DOHH2 (cell line): ENCODE data around the gene ZNF878.

ENCODE experiments used
- CTCF ChIP-seq: fragments of 200-600 bp; sonication (generic); IDR thresholded peaks from one replicate; pipeline ENCODE4 v1.5.1; 2014; ENCODE audit warnings: antibody characterized with exemption, mild to moderate bottlenecking, low read depth, low read length; ENCODE audit not compliant: poor library complexity, severe bottlenecking
- EZH2phosphoT487 ChIP-seq: fragments of 200-600 bp; sonication (generic); IDR thresholded peaks from 2 replicates; pipeline ENCODE4 v1.6.1; 2017; ENCODE audit warnings: borderline replicate concordance, mild to moderate bottlenecking, antibody characterized with exemption, low read length, moderate library complexity, mixed read lengths

DNA sequence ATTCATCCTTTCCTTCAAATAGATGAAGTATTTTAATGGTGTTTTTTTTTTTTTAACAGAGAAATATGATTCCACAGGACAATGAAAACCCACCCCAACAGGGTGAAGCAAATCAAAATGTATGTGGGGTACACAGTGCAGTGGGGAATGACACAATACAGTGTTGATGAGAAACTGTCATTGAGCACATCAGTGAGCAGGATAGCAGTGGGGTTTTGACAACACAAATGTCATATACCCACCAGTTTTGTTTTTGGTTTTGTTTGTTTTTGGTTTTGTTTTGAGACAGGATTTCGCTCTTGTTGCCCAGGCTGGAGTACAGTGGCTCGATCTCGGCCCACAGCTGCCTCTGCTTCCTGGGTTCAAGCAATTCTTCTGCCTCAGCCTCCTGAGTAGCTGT is 41.0 kb upstream of the ZNF878 start:
- TF ChIP-seq CTCF (no peak), EZH2phosphoT487 (no peak)
